ENCODE measurements around the gene ATP2B2.

DNA sequence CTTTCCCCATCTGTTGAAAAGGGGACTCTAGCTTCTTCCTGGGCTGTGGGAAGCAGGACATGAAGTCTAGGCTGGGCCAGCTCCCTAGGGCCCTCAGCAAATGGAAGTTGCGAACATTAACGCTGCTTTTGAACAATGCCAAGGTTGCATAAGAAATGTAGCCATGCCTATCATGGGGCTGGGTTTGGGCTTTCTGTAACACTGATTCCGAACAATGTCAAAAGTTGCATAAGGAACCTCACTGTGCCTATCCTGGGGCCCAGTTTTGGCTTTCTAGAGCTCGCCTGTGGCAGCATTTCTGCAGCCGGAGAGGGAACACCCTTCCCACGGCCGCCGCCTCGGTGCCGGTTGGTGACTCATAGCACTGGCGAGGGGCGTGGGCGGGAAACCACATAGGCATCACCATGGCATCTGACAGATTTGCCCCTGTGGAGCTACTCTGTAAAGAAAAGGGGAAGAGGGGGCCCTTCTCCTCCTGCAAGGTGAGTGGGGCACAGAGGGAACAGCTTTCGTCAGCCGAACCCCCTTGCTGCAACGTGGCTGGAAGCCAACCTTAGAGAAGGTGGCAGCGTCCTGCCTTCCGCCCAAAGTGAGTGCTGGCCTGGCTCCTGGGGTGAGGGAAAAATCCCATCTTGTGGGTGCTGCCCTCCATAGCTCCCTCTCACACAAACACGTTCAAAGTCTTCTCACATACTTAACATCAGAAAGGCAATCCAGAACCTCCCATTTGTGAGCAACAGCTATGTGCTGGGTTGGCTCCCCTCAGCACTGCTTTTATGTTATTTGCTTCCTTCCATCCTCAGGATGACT, 46.6 kb upstream of the ATP2B2 start:
- no peak for TF ChIP-seq POLR2A (IDR thresholded peaks at IDR 0.05)
- TF ChIP-seq, protein P1, sequence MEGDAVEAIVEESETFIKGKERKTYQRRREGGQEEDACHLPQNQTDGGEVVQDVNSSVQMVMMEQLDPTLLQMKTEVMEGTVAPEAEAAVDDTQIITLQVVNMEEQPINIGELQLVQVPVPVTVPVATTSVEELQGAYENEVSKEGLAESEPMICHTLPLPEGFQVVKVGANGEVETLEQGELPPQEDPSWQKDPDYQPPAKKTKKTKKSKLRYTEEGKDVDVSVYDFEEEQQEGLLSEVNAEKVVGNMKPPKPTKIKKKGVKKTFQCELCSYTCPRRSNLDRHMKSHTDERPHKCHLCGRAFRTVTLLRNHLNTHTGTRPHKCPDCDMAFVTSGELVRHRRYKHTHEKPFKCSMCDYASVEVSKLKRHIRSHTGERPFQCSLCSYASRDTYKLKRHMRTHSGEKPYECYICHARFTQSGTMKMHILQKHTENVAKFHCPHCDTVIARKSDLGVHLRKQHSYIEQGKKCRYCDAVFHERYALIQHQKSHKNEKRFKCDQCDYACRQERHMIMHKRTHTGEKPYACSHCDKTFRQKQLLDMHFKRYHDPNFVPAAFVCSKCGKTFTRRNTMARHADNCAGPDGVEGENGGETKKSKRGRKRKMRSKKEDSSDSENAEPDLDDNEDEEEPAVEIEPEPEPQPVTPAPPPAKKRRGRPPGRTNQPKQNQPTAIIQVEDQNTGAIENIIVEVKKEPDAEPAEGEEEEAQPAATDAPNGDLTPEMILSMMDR (IDR thresholded peaks at IDR 0.05), result no peak
- TF ChIP-seq EP300 (IDR thresholded peaks at IDR 0.05), result peak in 1 of 2 donors; percentile 46

All from tibial nerve (tissue), 4 donors.